ENCODE measurements around the gene GPRC5B. TPM values are rescaled to one million over a fixed set of nuclear protein-coding genes. Genes with fewer than 3 reads are reported as not detected.
A peak's percentile ranks its signal among the peaks of the same experiment; 100 is the strongest.

GPRC5B gene
- total RNA-seq, 1 experiment from 2014 or later, result 137 TPM

DNA sequence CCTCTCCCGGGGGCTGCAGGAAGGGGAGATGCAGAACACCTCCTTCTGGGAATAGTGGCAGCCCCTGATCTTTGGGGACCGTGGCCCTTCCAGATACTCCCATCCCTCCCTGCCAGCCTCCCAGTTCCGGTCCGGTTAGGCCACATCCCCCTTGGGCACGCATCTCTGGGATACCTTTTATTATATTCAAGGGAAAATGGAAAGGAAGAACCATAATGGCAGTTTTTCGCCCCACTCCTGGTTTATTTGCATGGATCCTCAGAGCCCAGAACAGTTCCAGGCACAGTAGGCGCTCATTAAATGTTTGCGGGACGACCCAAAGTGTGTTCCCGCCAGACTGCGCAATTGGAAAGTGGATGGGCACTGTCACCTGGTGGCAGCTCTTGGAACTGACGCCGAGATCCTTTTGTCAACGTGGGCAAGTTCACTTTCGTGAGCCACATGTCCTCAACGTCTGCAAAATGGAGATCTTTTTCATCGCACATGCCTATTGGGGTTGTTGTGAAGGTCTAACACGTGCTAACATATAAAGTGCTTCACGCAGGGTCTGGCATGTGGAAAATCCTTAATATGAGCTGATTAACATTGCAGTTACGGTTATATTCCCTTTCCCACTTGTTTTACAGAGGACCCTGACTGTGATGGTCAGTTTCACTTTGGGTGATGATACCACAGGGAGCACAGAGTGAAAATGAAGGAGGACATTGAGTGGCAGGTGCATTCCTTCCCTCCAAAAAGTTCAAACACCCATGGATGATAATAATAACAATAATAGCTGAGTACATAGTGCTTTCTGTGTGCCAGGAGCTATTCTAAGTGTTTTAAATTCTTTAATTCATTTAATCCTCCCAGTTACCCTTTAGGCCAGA is 1.7 kb upstream of the GPRC5B start:
- Histone ChIP-seq H2BK15ac (ENCODE audit: low read depth, low read length) (no peak overlapping the region), H3K23ac (ENCODE audit: insufficient read length, low read depth, low read length) (no peak overlapping the region), H2AFZ (ENCODE audit: low read length) (no peak overlapping the region), H3K79me1 (ENCODE audit: insufficient read depth, low read depth, low read length, poor library complexity, severe bottlenecking) (peaks cover 4% of the 10 kb centered on the region), H2BK5ac (ENCODE audit: insufficient read length, low read length) (no peak overlapping the region), H4K8ac (replicated peaks; ENCODE audit: insufficient read length, low read depth, low read length) (no peak overlapping the region), H3K79me2 (ENCODE audit: insufficient read depth, low read length) (no peaks in the 10 kb centered on the region), H4K91ac (ENCODE audit: insufficient read length, low read depth, low read length) (no peak overlapping the region), H3T11ph (ENCODE audit: low read length) (no peak overlapping the region), H3K4ac (ENCODE audit: low read depth, low read length) (no peak overlapping the region), H4K20me1 (ENCODE audit: control insufficient read depth, insufficient read depth, insufficient read length) (no peaks in the 10 kb centered on the region), H3K56ac (ENCODE audit: insufficient read length, low read depth, low read length) (no peak overlapping the region), H3K4me1 (ENCODE audit: insufficient read depth, low read length) (no peaks in the 10 kb centered on the region), H2BK20ac (ENCODE audit: low read depth, low read length, poor library complexity, severe bottlenecking) (no peak overlapping the region), H2BK12ac (ENCODE audit: insufficient read length, low read depth, low read length) (no peak overlapping the region), H3K14ac (ENCODE audit: insufficient read depth, low read length) (no peak overlapping the region), H2BK120ac (ENCODE audit: low read depth, low read length, poor library complexity, severe bottlenecking) (no peak overlapping the region), H3K23me2 (ENCODE audit: insufficient read length, low read depth, low read length, poor library complexity, severe bottlenecking) (peaks cover 20% of the 10 kb centered on the region), H3K18ac (ENCODE audit: insufficient read length, low read depth, low read length) (peak overlapping the region; percentile 69), H3K9me3 (ENCODE audit: control insufficient read depth, low read depth, low read length) (no peaks in the 10 kb centered on the region), H3K4me2 (ENCODE audit: insufficient read depth, insufficient read length, low read length) (no peak overlapping the region), H4K5ac (ENCODE audit: insufficient read length, low read depth, low read length) (no peak overlapping the region), H3K9ac (ENCODE audit: extremely low read depth, insufficient read length, low read length) (no peak overlapping the region), H2AK5ac (ENCODE audit: insufficient read length, low read length) (no peak overlapping the region), H3K27me3 (ENCODE audit: insufficient read depth, low read length) (no peaks in the 10 kb centered on the region; the same call in 1 of the 2 replicates), H3K27ac (ENCODE audit: insufficient read length, low read depth, low read length) (no peak overlapping the region)
- Mint-ChIP-seq H3K27ac (peak overlapping the region in 1 of 3 experiments; percentile 51; a peak in 2 of 7 replicates), H3K4me1 (peaks cover 26% of the 10 kb centered on the region in 2 experiments), H3K4me3 (peak overlapping the region; percentile 10 to 88; a peak in 3 of 5 replicates), H3K36me3 (ENCODE audit: insufficient read depth in 1 of 3, low read depth in 3 of 3) (peaks cover 4 to 7% (median 6%) of the 10 kb centered on the region in 3 experiments; a peak in 3 of 7 replicates), H3K9me3 (no peaks in the 10 kb centered on the region; a peak in 2 of 5 replicates), H3K27me3 (ENCODE audit: low read depth) (peaks cover 13% of the 10 kb centered on the region)
- peak; percentile 87 for DNase-seq
- WGBS (ENCODE audit: extremely low coverage, insufficient read length, low lambda C conversion rate), result no CpG with 5 or more reads among the region's 20 CpGs
- TF ChIP-seq CTCF (conservative IDR thresholded peaks at IDR 0.05), result peak; percentile 99

Data from H9 (cell line).